Fibroblast of pulmonary artery (primary cell): ENCODE results near the gene STK31.

ENCODE experiments used
- DNase-seq: peaks from one replicate; pipeline ENCODE4 v3.0.0-alpha.2; 2010; ENCODE audit warnings: low read depth
- H3K4me3 ChIP-seq: replicated peaks from 2 replicates; pipeline ENCODE4 v1.5.1; 2011; ENCODE audit warnings: low read depth, mild to moderate bottlenecking, control low read depth, low read length, moderate library complexity
- CTCF ChIP-seq: IDR thresholded peaks from 2 replicates; pipeline ENCODE4 v1.5.1; 2011; ENCODE audit warnings: mild to moderate bottlenecking, control low read depth, low read length, inconsistent platforms; ENCODE audit errors: missing control alignments

The STK31 gene

GRCh38 chr7:23710000-23710399, at the start of gene STK31:
Gene STK31, plus strand, starts transcription at chr7:23710219. Its CDS starts 67 bp downstream, at chr7:23710286.
- no peak within 1 kb of the TSS for H3K4me3 ChIP-seq
- no peak for DNase-seq
- TF ChIP-seq CTCF = no peak

GRCh38 chr7:23661385-23661784, 48.6 kb upstream of the STK31 start:
- H3K4me3 ChIP-seq = no peak overlapping the region
- TF ChIP-seq CTCF = no peak
- DNase-seq = no peak

GRCh38 chr7:23662124-23662983, 47.7 kb upstream of the STK31 start:
- no peak for TF ChIP-seq CTCF
- H3K4me3 ChIP-seq = no peak overlapping the region
- peak; percentile 16 for DNase-seq

GRCh38 chr7:23662984-23663313, 47.1 kb upstream of the STK31 start:
- TF ChIP-seq CTCF = no peak

GRCh38 chr7:23664122-23664521, 45.9 kb upstream of the STK31 start:
- DNase-seq = no peak
- no peak for TF ChIP-seq CTCF
- no peak overlapping the region for H3K4me3 ChIP-seq

More at GRCh38 chr7:23662984-23663313, 47.1 kb upstream of the STK31 start:
- no peak overlapping the region for H3K4me3 ChIP-seq
- DNase-seq = no peak

- no peak for TF ChIP-seq CTCF
- H3K4me3 ChIP-seq = no peak overlapping the region
- no peak for DNase-seq
Observed at GRCh38 chr7:23672033-23672432, 38.0 kb upstream of the STK31 start.

GRCh38 chr7:23679898-23680413, 30.1 kb upstream of the STK31 start, which contains the start of gene FAM221A:
Gene FAM221A, plus strand, starts transcription at chr7:23680199. Its CDS starts 20 bp downstream, at chr7:23680219.
- DNase-seq = peak; percentile 72
- peak; percentile 50 for TF ChIP-seq CTCF
- peak within 1 kb of the TSS; percentile 61 for H3K4me3 ChIP-seq
